Sigmoid colon (tissue), 4 donors: ENCODE measurements around the gene OR5A2.

Experiments used
- CTCF ChIP-seq, 4 experiments: fragments of 450-650 bp in 3 of 4; fragments of 200-600 bp in 1 of 4; IDR thresholded peaks; one replicate each; pipeline ENCODE4 v1.5.1; 2016 to 2019; ENCODE audit warnings: antibody characterized with exemption in 4 of 4, mild to moderate bottlenecking in 3 of 4, moderate library complexity in 2 of 4
- EP300 ChIP-seq, 4 donors: sonication (generic); formaldehyde crosslinking; IDR thresholded peaks; one replicate each; pipeline ENCODE4 v1.6.1; 2017; ENCODE audit warnings: antibody characterized with exemption in 4 of 4
- POLR2A ChIP-seq, 2 donors: fragments of 450-650 bp; IDR thresholded peaks; one replicate each; pipeline ENCODE4 v1.6.1; 2016; ENCODE audit warnings: antibody characterized with exemption in 2 of 2, mild to moderate bottlenecking in 2 of 2, moderate library complexity in 2 of 2
- POLR2AphosphoS5 ChIP-seq, 4 donors: sonication (generic); formaldehyde crosslinking; IDR thresholded peaks; one replicate each; pipeline ENCODE4 v1.6.1; 2017; ENCODE audit warnings: antibody characterized with exemption in 4 of 4

DNA sequence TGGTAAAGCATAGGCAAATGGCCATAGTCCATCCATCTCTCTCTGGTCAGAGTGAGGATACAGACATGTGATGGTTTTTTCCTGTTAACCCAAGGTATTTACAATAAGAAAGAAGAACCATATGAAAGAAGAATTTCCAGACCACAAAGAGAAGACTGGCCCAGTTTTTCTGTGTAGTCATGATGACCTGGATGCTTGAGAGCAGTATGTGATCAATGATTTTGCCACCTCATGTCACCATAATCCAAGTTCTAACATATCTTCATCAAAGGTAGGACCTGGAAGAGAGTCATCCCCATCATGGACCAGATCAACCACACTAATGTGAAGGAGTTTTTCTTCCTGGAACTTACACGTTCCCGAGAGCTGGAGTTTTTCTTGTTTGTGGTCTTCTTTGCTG lies 30.4 kb upstream of the OR5A2 start, which contains the start of gene OR4D6:
- TF ChIP-seq CTCF (IDR thresholded peaks at IDR 0.05) (no peak), EP300 (IDR thresholded peaks at IDR 0.05) (no peak), POLR2A (IDR thresholded peaks at IDR 0.05) (no peak), POLR2AphosphoS5 (IDR thresholded peaks at IDR 0.05) (no peak)
